HepG2 (cell line): ENCODE results near the gene VSIG10L2. TPM values are rescaled to one million over a fixed set of nuclear protein-coding genes. Genes with fewer than 3 reads are reported as not detected.

Source experiments
- ATAC-seq: fragments of 200-7000 bp; cut with Tn5 transposase; 3 replicates; pipeline ENCODE4 v1.9.1; 2020; ENCODE audit warnings: mild to moderate bottlenecking, moderate library complexity
- BruUV-seq: library from RNA; stranded (reverse); fragments of 400-500 nt; replicated peaks from 2 replicates; lab custom pipeline; 2021; lab: Mats Ljungman, UMichigan
- CTCF ChIA-PET: fragments of 300-600 bp; formaldehyde crosslinking; extraction: SDS; loops from one replicate; lab custom pipeline; 2021; ENCODE audit warnings: low total read pairs, inconsistent platforms, low intra/inter-chr PET ratio; lab: Yijun Ruan, JAX
- POLR2A ChIA-PET: fragments of 350-600 bp; sonication (Branson Sonifier 250); formaldehyde crosslinking; loops from one replicate; lab custom pipeline; 2020; ENCODE audit warnings: antibody characterized with exemption, inconsistent platforms; lab: Yijun Ruan, JAX
- DNase-seq: peaks from one replicate; pipeline ENCODE4 v3.0.0-alpha.2; 2015; ENCODE audit warnings: low spot score
- FAIRE-seq: peaks from 3 replicates; lab custom pipeline; 2011; peaks lifted over from hg19 to GRCh38; lab: Jason Lieb, UNC
- H2AFZ ChIP-seq: one replicate; pipeline ENCODE4 v1.6.1; 2011; ENCODE audit warnings: low read length, inconsistent platforms
- H3K27ac ChIP-seq: fragments of 300-600 bp; 3 replicates; pipeline ENCODE4 v1.8.0; 2011; ENCODE audit warnings: mixed run types, mild to moderate bottlenecking, mixed read lengths, low read length, inconsistent platforms; ENCODE audit not compliant: insufficient read depth; ENCODE audit errors: extremely low read length
- H3K27me3 ChIP-seq, 2 experiments: fragments of 200-600 bp in 1 of 2; 2 replicates in 1 of 2; 3 replicates in 1 of 2; pipeline versions ENCODE4 v1.6.0 to v1.8.0; 2011; ENCODE audit warnings: low read length in 2 of 2, mild to moderate bottlenecking in 2 of 2, moderate library complexity in 2 of 2, inconsistent platforms in 1 of 2; ENCODE audit not compliant: insufficient read depth in 2 of 2, control insufficient read depth in 1 of 2
- H3K36me3 ChIP-seq, 2 experiments: fragments of 200-600 bp in 1 of 2; replicated peaks in 1 of 2; 2 replicates in 1 of 2; 3 replicates in 1 of 2; pipeline versions ENCODE4 v1.5.1 to v1.8.0; 2011; ENCODE audit warnings: low read length in 2 of 2, inconsistent platforms in 1 of 2; ENCODE audit not compliant: insufficient read depth in 2 of 2, control insufficient read depth in 1 of 2
- H3K4me1 ChIP-seq: 2 replicates; pipeline ENCODE4 v1.5.1; 2012; ENCODE audit warnings: low read length, inconsistent platforms; ENCODE audit not compliant: insufficient read depth
- H3K4me2 ChIP-seq: 2 replicates; pipeline ENCODE4 v1.6.0; 2011; ENCODE audit warnings: low read depth, low read length, inconsistent platforms
- H3K4me3 ChIP-seq, 3 experiments: fragments of 200-600 bp in 1 of 3; sonication (generic), shearing (Covaris generic) in 1 of 3; replicated peaks in 1 of 3; 2 replicates each; pipeline ENCODE4 v1.5.1; 2011 to 2016; ENCODE audit warnings: low read length in 3 of 3, inconsistent platforms in 2 of 3, low read depth in 2 of 3, mild to moderate bottlenecking in 2 of 3, control low read depth in 1 of 3, mixed read lengths in 1 of 3; ENCODE audit not compliant: insufficient read depth in 1 of 3
- H3K79me2 ChIP-seq: one replicate; pipeline ENCODE4 v1.6.1; 2011; ENCODE audit warnings: low read length, inconsistent platforms; ENCODE audit not compliant: insufficient read depth
- H3K9ac ChIP-seq: 2 replicates; pipeline ENCODE4 v1.6.0; 2011; ENCODE audit warnings: mild to moderate bottlenecking, low read depth, low read length, inconsistent platforms; ENCODE audit not compliant: insufficient read depth
- H3K9me3 ChIP-seq: 2 replicates; pipeline ENCODE4 v1.5.1; 2012; ENCODE audit warnings: mild to moderate bottlenecking, low read length
- H4K20me1 ChIP-seq: 2 replicates; pipeline ENCODE4 v1.6.0; 2011; ENCODE audit warnings: inconsistent platforms, mild to moderate bottlenecking, low read length, moderate library complexity; ENCODE audit not compliant: insufficient read depth
- ARNT ChIP-seq: fragments of 450-650 bp; IDR thresholded peaks from 2 replicates; pipeline ENCODE4 v1.6.1; 2017
- CERS6 ChIP-seq: sonication (generic); formaldehyde crosslinking; IDR thresholded peaks from 2 replicates; pipeline ENCODE4 v1.5.0; 2020; ENCODE audit warnings: missing genetic modification reagents
- DPF2 ChIP-seq: sonication (generic); formaldehyde crosslinking; IDR thresholded peaks from 2 replicates; pipeline ENCODE4 v1.4.0; 2020; ENCODE audit warnings: mild to moderate bottlenecking, low read depth, missing genetic modification reagents, borderline replicate concordance
- ETS1 ChIP-seq: sonication (generic); formaldehyde crosslinking; IDR thresholded peaks from 2 replicates; pipeline ENCODE4 v1.4.0; 2020; ENCODE audit warnings: missing genetic modification reagents
- GABPA ChIP-seq, 2 experiments: IDR thresholded peaks; 2 replicates each; pipeline ENCODE4 v1.6.1; 2011 to 2016; ENCODE audit warnings: low read depth in 2 of 2, low read length in 1 of 2, missing biosample characterization in 1 of 2, missing genetic modification characterization in 1 of 2
- MED8 ChIP-seq: sonication (generic); formaldehyde crosslinking; IDR thresholded peaks from 2 replicates; pipeline ENCODE4 v1.8.1; 2023; ENCODE audit warnings: mild to moderate bottlenecking, missing genetic modification reagents; ENCODE audit not compliant: insufficient replicate concordance
- ZNF224 ChIP-seq: sonication (generic); formaldehyde crosslinking; IDR thresholded peaks from 2 replicates; pipeline ENCODE4 v1.5.0; 2020; ENCODE audit warnings: mild to moderate bottlenecking, missing genetic modification reagents
- ZNF276 ChIP-seq: sonication (generic); formaldehyde crosslinking; IDR thresholded peaks from 2 replicates; pipeline ENCODE4 v1.4.0; 2020; ENCODE audit warnings: mild to moderate bottlenecking, low read depth, missing genetic modification reagents
- ZNF7 ChIP-seq: IDR thresholded peaks from 2 replicates; pipeline ENCODE4 v1.6.1; 2016; ENCODE audit warnings: missing biosample characterization, missing genetic modification reagents
- WGBS: methylation state at CpG from one replicate; pipeline ENCODE4 v1.1.6; 2017; ENCODE audit warnings: low lambda C conversion rate; 5-methylcytosine and 5-hydroxymethylcytosine counted together
- in situ Hi-C: cut with HindIII; loops from 2 replicates; pipeline ENCODE4 v1.10.0; 2017; ENCODE audit warnings: low pct_unique_long_range_greater_than_20kb; ENCODE audit not compliant: extremely low pct_ligation_motif_present
- intact Hi-C: fragments of 100-400 bp; cut with micrococcal nuclease; formaldehyde crosslinking; loops from one replicate; pipeline ENCODE4 v1.10.0; 2022; ENCODE audit not compliant: unreplicated experiment
- polyA plus RNA-seq, 8 experiments: library from polyadenylated mRNA; depleted of rRNA in 3 of 8; stranded (reverse) in 7 of 8; unstranded in 1 of 8; fragments of >200 nt; fragmentation: Illumina TruSeq in 4 of 8; extraction: Trizol in 4 of 8; gene quantifications; 2 replicates each; pipeline versions ENCODE4 v1.2.1 to v1.2.3, GENCODE V29; 2011 to 2016; ENCODE audit warnings: low read depth in 4 of 8, missing spikeins in 1 of 8, mixed read lengths in 1 of 8; ENCODE audit not compliant: insufficient read depth in 1 of 8
- total RNA-seq, 5 experiments: library from RNA; depleted of rRNA; stranded (reverse); fragments of >200 nt; fragmentation: Illumina TruSeq; extraction: Trizol; gene quantifications; 2 replicates each; pipeline ENCODE4 v1.2.3, GENCODE V29; 2016; ENCODE audit warnings: low read depth in 1 of 5

Gene VSIG10L2
- total and polyA plus RNA-seq, 2 of the 13 experiments (the other 11 are each of a cell fraction or from before 2014, with no cell fraction given) = 0.21 TPM; not detected in 1

GRCh38 chr11:125992893-125993292, 47.0 kb downstream of the VSIG10L2 start:
- ChIA-PET CTCF (no interaction called here), POLR2A (no interaction called here)
- ATAC-seq = no peak
- H3K27me3 ChIP-seq = no peaks in the 10 kb centered on the region
- TF ChIP-seq ETS1 (CRISPR knock-in tag) (no peak), GABPA (IDR thresholded peaks at IDR 0.05; ENCODE audit: low read depth, low read length) (no peak), GABPA (CRISPR knock-in tag; IDR thresholded peaks at IDR 0.05; ENCODE audit: low read depth) (no peak), ARNT (no peak), MED8 (no peak), CERS6 (CRISPR knock-in tag) (no peak), ZNF224 (CRISPR knock-in tag) (no peak), ZNF7 (CRISPR knock-in tag) (no peak), DPF2 (CRISPR knock-in tag) (no peak), ZNF276 (CRISPR knock-in tag) (no peak)
- 95% methylated on average over 7 of the region's 7 CpGs for WGBS
- H4K20me1 ChIP-seq = no peaks in the 10 kb centered on the region
- no peak for DNase-seq
- intact Hi-C loops = no loop called here
- peaks cover 5% of the 10 kb centered on the region for H3K4me1 ChIP-seq
- H3K27ac ChIP-seq = no peak overlapping the region
- no peak overlapping the region for H3K9ac ChIP-seq
- H2AFZ ChIP-seq = no peak overlapping the region
- H3K4me2 ChIP-seq = no peak overlapping the region
- H3K36me3 ChIP-seq = peaks cover 0 to 18% of the 10 kb centered on the region in 2 experiments; a peak in 4 of 5 replicates
- no peak overlapping the region for H3K4me3 ChIP-seq
- in situ Hi-C loops = no loop called here
- no peak for FAIRE-seq
- BruUV-seq = no TSS peak
- H3K9me3 ChIP-seq = no peaks in the 10 kb centered on the region
- no peaks in the 10 kb centered on the region for H3K79me2 ChIP-seq
